ENCODE measurements around the gene ZNF273.
"Not testable (repeated sequence)": the region's sequence is repeated elsewhere in the genome, so short reads cannot be mapped to it uniquely, and the experiment has no call there.

Gene ZNF273

DNA sequence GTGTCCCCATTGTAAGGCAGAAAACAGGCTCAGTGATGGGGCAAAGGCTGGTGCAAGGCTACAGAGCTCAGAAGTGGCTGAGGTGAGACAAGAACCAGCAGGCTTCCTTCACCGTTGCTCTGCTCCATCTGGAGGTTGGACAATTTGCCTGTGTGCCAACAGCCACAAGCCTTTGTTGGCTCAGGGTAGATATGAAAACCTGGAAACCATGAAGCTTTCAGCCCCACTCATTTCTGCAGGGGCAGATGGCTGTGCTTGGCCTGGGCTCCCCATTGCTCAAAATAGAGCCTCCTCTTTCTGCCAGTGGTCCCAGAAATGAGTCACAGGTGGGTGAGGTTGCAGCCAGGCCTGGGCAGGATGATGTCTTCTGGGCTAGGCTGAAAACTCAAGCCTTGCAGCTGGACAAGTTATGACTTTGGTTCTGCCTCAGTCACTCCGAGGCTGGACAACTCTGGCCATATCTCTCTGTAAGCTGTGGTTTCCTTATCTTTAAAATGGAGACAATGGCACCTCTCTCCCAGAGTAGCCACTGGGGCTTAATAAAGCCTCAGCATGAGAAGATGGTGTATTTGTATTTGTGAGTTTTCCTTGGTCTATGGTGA is 12.2 kb upstream of the ZNF273 start:
- DNase-seq: no peak

DNA sequence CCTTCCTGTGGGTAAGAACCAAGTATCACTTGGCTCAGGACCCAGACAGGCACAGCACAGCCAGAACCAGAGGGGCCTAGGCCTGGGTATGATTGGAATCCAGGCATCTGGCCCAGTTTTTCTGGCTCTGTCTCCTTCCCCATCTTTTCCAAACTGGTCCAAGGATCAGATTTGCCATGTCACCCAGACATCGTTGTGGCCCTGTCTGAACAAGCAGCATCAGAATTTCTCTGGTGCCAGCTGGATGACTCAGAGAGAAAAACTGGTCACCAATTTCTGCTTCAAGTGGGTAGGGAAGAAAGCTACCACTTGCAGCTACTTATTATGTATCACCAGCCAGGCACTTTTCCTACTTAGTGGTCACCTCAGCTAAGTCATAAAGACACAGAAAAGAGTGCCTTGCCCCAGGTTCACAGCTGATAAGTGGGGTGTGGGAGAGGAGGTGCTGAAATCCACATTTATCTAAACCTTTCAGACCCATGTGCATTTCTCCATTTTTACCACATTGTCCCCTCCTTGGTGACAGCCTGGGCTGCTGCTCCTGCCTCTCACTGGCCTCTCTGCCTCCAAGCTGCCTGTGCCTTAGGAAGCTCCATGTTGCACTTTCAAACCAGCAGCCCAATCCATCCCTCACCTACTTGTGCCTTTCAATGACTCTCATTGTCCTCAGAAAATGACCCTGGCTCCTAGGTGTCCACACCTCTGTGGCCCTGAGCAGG is 11.6 kb upstream of the ZNF273 start:
- DNase-seq: not testable (repeated sequence)

DNA sequence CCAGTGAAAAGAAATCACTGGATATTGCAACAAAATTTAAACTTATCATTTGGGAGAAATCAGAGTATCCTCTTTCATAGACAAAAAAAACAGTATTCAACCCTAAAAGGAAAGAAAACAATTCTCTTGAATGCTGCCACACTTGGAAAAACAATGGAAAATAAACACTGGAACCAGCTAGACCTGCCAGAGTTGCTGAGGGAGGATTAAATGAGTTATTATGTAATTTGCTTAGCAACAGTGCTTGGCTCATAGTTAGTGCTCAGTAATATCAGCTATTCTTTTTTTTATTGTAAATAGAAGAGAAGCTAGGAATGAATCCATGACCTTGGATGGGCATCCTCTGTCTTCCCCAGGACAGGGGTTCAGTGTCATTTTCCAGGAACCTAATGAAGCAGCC is 11.0 kb upstream of the ZNF273 start:
- DNase-seq: no peak

DNA sequence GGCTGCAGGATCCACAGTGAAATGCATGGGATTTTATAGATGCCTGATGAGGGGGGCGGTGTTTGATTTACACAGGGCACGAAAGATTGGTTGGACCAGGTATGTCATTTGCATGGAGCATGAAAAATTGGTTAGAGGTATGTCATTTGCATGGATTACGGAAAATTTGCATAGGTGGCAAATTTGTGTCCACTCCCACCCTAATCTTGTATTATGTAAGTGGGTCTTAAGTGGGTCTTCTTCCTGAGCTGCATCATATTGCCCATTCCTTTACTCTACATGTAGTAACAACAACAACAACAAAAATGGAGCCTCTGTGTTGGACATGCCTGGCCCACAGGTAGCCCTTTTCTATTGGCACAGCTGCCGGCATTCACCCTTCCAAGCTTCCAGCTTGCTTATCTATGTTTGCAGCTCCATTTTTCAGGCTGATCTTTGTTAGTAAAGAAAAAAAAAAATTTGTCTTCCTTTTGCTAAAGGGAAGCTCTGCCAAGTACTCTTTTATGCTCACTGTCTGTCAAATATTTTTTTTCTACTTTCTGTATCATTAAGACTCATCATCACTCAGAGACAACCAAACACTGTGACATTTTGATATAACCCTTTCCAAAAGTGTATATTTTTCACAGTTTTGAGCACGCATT is 10.3 kb upstream of the ZNF273 start:
- no peak for DNase-seq

DNA sequence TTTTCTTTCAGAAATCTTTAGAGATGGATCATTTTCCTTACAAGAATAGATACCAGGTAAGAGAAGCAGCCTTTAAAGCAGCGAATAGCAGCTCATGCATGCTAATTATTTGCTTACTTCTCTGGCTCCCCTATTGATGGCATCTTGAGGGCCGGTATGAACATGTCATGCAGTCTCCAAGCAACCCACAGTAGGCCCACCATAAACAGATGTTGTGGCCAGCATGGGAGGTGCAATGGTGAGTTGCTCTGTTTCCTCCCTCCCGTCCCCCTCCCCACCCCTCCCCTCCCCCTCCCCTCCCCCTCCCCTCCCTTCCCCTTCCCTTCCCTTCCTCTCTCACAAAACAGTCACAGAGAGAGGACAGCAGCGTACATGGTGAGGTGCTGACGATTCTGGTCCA is 9.7 kb upstream of the ZNF273 start:
- DNase-seq: no peak

DNA sequence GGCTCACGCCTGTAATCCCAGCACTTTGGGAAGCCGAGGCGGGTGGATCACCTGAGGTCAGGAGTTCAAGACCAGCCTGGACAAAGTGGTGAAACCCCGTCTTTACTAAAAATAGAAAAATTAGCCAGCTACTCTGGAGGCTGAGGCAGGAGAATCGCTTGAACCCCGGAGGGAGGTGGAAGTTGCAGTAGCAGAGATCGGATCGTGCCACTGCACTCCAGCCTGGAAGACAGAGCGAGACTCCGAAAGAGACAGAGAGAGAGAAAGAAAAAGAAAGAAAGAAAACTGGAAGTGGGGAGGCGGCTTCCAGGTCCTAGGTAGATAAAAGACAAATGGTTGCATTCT is 640 bp upstream of the ZNF273 start:
- DNase-seq: not testable (repeated sequence)

DNA sequence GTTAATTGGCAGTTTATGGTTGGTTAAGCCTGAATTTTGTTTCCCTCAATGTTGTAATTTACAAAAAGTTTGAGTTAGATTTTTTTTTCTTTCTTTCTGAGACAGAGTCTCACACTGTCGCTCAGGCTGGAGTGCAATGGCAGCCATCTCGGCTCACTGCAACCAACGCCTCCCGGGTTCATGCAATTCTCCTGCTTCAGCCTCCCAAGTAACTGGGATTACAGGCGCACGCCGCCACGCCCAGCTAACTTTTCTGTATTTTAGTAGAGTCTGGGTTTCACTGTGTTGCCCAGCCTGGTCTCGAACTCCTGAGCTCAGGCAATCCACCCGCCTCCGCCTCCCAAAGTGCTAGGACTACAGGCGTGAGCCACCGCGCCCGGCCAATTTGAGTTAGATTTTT is 935 bp downstream of the ZNF273 start:
- DNase-seq: no peak

DNA sequence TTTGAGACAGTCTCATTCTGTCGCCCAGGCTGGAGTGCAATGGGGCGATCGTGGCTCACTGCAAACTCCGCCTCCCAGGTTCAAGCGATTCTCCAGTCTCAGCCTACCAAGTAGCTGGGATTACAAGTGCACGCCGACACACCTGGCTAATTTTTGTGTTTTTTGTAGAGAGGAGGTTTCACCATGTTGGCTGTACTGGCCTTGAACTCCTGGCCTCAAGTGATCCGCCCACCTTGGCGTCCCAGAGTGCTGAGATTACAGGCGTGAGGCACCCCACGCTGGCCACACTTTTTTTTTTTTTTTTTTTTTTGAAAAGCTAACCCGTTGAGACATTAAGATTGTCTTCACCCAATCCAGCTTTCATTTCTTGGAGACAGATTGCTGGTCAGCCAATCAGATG is 2.1 kb downstream of the ZNF273 start:
- no peak for DNase-seq

DNA sequence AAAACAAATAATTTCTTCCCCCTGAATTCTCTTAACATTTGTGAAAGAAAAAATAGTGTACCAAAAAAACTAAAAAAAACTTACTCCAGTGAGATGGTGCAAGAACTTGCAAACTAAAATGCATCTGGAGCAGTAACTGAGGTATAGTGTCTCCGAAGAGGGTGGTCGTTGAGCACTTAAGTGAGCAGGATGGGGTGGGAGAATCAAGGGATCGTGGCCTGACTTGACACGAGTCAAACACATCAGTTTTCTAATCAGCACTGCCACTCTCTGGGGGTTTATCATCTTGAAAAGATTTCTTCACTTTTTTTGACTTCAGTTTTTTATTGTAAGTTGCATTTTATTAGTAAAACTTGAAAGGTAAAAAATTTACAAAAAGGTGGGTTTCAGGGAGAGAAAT is 2.5 kb downstream of the ZNF273 start:
- DNase-seq: no peak

DNA sequence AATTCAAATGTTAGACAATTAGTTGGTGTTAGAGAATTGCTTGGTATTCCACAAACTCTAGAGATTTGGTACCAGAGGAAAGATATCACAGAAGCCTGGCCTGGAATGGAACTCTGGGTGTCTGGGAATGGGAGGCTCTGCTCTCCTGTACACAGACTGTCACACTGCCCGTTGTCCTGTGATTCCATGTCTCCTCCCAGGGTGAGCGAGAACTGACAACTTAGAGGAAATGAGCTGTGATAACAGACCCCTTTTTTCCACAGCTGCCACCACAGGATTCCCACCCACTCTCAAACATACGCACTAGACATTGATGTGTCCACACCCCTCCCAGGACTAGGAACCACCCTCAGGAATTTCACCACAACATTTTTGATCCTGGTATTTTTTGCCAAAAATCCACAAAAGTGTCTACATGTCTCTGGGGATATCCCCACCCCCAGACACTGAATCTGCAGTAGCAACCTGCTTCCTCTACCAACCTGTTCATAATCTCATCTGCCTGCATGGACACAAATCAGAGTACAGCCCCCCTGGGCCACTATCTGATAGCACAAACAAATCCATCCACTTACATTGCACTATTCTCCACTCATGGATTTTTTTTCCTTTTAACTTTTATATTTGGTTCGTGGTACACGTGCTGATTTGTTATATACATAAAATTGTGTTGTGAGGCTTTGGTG is 4.7 kb downstream of the ZNF273 start:
- no peak for DNase-seq

DNA sequence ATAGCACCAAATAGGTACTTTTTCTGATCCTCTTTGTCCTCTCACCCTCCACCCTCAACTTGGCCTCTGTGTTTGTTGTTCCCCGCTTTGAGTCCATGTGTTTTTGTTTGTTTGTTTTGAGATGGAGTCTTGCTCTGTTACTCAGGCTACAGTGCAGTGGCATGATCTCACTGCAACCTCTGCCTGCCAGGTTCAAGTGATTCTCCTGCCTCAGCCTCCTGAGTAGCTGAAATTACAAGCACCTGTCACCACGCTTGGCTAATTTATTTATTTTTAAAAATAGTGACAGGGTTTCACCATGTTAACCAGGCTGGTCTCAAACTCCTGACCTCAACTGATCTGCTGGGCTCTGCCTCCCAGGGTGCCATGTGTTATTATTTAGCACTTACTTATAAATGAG is 5.3 kb downstream of the ZNF273 start:
- DNase-seq: no peak

DNA sequence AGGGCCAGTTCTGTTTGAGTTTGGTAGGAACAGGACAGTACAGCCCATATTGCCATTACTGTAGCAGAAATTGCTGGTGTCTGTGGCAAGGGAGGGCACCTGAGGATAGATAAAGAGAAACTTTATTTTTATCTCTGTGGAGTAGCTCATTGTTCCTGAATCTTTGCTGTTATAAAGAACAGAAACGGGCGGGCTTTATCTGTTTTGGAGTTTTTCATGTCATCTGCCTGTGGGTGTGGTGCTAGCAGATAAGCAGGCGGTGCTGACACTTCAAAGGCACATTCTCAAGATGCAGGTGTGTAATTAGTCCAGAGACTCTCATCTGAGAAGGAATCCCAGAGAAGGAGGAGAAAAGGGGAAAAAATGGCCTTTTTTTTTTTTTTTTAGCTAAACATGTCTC is 11.5 kb downstream of the ZNF273 start:
- no peak for DNase-seq

DNA sequence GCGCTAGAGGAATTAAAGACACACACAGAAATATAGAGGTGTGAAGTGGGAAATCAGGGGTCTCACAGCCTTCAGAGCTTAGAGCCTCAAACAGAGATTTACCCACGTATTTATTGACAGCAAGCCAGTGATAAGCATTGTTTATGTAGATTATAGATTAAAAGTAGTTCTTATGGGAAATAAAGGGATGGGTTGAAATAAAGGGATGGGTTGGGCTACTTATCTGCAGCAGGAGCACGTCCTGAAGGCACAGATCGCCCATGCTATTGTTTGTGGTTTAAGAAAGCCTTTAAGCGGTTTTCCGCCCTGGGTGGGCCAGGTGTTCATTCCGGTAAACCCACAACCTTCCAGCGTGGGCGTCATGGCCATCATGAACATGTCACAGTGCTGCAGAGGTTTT is 12.2 kb downstream of the ZNF273 start:
- not testable (repeated sequence) for DNase-seq

DNA sequence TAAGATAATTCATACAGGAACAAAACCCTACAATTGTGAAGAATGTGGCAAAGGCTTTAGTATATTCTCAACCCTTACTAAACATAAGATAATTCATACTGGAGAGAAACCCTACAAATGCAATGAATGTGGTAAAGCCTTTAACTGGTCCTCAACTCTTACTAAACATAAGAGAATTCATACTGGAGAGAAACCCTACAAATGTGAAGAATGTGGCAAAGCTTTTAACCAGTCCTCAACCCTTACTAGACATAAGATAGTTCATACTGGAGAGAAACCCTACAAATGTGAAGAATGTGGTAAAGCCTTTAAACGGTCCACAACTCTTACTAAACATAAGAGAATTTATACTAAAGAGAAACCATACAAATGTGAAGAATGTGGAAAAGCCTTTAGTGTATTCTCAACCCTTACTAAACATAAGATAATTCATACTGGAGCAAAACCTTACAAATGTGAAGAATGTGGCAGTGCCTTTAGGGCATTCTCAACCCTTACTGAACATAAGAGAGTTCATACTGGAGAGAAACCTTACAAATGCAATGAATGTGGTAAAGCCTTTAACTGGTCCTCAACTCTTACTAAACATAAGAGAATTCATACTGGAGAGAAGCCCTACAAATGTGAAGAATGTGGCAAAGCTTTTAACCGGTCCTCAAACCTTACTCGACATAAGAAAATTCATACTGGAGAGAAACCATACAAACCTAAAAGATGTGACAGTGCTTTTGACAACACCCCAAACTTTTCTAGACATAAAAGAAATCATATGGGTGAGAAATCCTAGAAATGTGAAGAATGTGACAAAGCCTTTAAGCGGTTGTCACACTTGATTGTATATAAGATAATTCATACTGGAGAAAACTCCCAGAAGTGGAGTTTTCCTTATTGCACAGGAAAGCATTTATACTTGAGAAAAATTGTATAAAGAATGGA is 25.4 kb downstream of the ZNF273 start:
- DNase-seq: not testable (repeated sequence)

DNA sequence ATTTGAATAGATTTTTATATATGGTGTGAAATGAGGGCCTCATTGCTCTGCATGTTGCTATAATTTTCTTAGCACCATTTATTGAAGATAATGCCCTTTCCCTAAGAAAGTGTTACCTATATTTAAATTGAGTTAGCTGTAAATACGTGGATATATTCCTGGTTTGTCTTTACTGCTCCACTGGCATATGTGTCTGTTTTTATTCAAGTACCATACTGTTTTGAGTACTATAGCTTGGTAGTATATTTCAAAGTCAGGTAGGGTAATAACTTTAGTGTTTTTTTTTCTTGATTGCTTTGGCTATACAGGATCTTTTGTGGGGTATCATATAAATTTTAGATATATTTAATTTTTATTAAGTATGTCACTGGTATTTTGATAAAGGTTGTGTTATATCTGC is 31.4 kb downstream of the ZNF273 start:
- DNase-seq: no peak

DNA sequence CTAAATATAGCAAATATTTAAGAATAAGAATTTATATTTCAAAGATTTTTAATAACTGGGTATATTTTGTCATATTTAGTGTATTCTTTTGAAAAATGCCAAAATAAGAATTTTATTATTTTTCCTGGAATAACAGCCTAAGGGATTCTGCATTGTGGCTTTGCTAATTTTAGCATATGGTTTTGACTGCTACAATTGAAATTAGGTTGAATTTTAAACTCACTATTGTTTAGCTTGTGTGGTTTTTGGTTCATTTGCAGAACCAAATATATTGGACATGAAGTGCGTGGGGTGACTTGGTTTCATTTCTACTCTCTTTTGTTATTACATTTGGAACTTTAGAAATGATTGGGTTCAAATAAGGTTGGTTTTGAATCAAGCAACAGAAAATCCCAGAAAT is 35.5 kb downstream of the ZNF273 start:
- DNase-seq: no peak

DNA sequence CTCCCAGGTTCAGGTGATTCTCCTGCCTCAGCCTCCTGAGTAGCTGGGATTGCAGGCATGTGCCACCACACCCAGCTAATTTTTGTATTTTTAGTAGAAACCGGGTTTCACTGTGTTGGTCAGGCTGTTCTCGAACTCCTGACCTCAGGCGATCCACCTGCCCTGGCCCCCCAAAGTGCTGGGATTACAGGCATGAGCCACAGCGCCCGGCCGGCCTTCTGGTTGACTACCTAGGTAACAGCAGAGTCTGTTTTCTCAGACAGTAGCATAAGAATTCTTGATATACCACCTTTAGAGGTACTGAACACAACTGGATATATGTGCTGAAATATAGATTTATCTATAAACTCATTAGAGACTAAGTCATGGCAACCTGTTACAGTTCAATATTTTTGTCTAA is 36.9 kb downstream of the ZNF273 start:
- DNase-seq: not testable (repeated sequence)

DNA sequence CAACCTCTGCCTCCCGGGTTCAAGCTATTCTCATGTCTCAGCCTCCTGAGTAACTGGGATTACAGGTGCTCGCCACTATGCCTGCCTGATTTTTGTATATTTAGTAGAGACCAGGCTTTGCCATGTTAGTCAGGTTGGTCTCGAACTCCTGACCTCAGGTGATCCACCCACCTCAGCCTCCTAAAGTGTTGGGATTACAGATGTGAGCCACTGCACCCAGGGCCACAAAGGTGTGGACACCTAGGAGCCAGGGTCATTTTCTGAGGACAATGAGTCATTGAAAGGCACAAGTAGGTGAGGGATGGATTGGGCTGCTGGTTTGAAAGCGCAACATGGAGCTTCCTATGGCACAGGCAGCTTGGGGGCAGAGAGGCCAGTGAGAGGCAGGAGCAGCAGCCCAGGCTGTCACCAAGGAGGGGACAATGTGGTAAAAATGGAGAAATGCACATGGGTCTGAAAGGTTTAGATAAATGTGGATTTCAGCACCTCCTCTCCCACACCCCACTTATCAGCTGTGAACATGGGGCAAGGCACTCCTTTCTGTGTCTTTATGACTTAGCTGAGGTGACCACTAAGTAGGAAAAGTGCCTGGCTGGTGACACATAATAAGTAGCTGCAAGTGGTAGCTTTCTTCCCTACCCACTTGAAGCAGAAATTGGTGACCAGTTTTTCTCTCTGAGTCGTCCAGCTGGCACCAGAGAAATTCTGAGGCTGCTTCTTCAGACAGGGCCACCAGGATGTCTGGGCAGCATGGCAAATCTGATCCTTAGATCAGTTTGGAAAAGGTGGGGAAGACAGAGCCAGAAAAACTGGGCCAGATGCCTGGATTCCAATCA is 41.8 kb downstream of the ZNF273 start:
- not testable (repeated sequence) for DNase-seq

DNA sequence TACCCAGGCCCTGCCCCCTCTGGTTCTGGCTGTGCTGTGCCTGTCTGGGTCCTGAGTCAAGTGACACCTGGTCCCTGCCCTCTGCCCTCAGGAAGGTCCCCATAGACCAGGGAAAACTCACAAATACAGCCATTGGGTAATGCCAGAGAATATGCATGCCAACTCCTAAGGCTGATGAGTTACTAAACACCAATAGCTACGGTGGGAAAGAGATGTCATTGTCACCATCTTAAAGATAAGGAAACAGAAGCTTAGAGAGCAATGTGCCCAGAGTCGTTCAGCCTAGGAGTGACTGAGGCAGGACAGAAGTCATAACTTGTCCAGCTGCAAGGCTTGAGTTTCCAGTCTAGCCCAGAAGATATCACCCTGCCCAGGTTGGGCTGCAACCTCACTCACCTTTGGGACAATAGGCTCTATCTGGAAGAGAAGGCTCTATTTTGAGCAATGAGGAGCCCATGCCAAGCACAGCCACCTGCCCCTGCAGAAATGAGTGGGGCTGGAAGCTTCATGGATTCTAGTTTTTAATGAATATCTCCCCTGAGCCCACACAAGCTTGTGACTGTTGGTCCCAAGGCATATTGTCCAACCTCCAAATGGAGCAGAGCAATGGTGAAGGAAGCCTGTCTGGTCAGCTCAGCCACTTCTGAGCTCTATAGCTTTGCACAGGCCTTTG is 42.6 kb downstream of the ZNF273 start:
- no peak for DNase-seq

DNA sequence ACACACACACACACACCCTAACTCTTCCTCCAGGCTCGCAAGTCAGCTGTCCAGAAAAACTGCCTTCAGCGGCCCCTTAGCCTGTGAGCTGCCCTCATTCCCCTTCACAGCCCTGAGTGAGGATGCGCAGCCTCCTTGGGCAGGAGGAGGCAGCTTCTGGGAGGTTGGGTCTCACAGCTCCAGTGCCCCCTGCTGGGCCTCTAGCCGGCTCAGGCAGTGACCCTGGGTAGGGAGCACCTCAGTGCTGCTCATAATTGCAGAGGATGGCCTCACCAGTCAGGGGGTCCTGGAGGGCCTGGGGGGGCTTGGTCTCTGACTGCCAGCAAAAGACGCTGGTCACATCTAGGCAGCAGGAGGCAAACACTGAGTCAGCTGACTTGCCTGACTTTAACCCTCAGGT is 43.7 kb downstream of the ZNF273 start:
- no peak for DNase-seq

DNA sequence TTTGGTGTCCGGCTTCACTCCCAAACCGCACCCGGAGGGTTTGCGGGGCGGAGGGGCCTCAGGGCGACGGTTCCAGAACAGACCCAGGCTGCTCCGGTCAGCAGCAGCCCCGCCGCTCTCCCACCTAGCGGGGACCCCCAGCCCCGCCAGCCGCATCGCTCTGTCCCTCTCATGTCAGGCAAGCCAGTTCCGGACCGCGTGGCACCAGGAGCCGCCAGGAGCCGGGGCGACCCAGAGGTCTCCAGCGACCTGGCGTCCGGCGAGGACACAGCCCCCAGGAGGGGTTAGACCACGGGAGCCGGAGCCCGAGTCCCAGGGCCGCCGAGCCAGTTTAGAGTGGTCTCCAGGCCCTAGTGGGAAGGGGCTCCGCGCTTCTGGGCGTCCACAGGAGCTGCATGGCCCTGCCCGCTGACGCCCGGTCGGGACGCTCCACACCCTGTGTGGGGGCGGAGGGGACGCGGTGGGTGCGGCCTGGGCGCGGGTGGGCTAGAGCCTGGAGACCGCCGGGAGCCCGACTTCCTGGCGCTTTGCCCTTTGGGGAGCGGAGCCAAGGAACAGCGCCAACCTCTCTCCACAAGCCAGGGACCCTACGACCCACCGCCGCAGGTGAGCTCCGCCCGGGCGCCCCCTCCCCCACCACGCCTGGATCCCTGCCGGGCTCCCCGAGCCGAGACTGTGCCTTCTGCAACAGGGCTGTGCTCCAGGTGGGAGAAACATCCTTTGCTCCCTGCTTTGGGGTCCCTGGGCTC is 44.4 kb downstream of the ZNF273 start:
- DNase-seq: no peak
